GM19324 (cell line): ENCODE results near the gene NPBWR2.

Source experiments
- ATAC-seq: cut with Tn5 transposase; IDR thresholded peaks from one replicate; pipeline ENCODE4 v1.9.1; 2021; ENCODE audit warnings: mild to moderate bottlenecking, moderate library complexity; ENCODE audit not compliant: unreplicated experiment, low FRiP score

The NPBWR2 gene

DNA sequence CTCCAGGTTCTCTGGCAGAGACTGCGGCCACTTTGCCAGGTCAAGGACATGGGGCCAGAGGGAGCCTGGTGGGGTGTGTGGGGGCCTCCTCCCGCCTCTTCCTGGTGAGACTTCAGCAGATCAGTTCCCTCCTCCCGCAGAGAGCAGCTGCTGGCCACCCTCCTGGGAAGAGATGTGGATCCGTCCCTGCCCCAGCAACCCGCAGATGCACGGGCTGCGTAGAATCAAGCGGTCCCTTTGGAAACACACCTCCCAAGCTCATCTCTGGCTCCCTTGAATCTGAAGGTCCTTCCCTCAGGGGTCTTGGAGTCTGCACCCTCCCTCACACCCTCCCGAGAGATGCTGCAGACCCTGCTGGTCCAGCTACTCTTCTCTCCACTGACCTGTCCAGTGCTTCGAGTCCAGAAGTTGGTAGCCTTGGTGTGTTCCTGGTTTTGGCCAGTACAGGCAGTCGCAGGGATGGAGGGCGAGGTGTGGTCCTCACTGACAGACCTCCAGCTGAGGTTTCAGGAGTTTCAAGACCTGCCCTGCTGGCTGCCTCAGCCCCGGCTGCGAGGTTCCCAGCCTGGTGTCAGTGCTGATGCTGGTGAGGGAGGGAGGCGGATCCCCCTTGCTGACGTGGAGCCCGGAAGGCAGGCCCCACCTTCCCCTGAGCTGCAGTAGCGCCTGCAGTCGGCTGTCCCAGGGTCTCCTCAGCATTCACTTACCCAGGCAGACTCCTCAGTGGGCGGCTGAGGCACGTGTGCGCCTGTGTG lies at the start of gene NPBWR2:
Gene NPBWR2 (minus strand): TSS at position 585 of the 755 bp plus-strand sequence. CDS start 734 bp downstream, outside the sequence.
- ATAC-seq, result no peak

GRCh38 chr20:64156136-64156885 lies 48.9 kb upstream of the NPBWR2 start:
- ATAC-seq, result no peak

DNA sequence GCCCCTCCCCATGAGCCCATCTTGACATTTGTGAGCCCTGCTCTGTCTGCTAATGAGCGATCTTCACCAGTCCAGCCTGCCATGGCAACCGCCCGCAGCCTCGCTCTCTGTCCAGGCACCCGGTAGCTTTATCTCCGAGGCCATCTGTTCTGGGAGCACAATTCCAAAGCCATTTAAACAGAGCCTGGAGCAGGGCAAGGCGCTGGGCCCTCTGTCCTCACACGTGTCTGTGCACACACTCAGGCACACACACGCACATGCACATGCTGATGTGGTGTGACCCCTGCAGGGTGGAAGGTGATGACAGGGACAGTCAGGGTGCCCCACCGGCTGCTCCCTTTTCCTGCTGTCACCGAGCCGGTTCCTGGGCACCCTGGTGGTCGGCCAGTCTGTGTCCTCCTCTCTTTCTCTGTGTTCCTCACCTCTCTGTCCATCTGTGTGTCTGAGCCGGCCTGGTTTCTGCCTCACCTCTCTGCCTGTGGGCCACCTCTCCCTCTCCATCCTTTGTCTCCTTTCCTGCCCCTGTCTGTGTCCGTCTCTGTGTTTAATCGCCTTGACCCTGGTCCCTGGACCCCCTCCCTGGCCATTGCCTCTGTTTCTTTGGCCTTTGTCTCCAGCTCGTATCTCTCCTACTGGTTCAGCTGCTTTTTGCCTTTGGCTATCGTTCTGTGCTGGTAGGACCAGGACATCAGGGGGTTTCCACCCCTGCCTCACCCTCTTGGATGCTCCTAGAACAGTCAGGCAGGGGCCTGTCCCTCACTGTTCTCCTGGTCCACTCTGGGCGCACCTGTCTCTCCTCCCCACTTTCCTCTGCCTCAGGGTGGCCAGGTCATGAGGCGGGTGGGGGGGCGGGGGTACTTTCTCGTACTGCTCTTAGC lies 48.1 kb upstream of the NPBWR2 start:
- ATAC-seq, result no peak

DNA sequence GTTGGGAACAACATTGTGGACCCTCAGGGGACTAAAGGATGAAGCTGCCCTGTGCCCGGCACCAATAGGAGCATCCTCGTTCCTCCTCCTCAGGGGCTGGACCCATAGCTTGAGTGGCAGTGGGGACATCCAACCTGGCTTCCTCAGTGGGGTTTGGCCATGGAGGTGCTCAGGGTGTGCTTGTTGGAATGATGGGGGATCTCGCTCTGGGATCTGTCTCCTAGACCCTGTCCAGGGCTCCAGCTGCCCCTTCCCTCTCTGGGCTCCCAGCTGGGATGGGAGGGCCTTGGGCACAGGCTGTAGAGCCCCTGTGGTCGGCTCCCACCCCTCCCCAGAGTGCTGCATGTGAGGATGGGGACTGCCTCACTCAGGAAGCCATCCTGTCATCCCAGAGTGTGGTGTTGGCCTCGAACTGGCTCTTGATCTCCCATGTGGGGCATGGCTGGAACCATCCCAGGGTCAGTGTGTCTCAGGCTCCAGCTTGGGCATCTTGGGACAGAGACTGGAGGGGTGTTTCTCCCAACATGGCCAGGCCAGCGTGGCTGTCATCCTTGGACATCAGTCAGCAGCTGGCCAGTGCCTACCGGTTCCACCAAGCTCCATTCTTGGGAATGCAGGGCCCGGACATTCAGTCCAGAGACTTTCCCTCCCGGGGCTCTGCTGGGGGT lies 47.4 kb upstream of the NPBWR2 start:
- no peak for ATAC-seq

DNA sequence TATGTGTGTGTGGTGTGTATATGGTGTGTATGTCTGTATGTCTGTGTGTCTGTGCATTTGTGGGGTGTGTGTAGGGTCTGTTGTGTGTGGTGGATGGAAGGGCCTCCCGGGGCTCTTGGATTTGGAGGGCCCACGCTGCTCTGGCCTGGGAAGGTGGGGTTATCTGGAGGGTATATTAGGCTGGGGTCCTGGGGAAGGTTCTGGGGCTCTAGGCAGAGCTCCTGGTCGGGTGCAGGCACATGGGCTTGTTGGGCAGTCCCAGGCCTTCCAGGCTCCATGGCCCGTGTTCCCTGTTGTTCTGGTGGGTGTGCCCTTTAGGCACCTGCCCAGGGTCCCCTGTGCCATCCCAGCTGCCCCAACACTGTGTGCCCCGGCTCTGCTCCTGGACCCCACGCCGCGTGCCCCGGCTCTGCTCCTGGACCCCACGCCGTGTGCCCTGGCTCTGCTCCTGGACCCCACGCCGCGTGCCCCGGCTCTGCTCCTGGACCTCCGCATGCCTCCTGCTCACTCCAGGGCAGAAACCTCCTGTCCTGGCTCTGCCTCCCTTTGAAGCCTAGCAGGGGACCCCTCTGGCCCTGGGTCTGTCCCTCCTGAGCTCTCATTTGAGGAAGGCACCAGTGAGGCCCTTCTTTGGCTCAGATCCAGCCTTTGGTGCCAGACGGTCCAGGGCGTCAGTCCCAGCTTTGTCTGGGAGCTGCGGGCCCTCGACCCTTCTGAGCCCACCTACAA lies 46.7 kb upstream of the NPBWR2 start:
- ATAC-seq, result no peak

DNA sequence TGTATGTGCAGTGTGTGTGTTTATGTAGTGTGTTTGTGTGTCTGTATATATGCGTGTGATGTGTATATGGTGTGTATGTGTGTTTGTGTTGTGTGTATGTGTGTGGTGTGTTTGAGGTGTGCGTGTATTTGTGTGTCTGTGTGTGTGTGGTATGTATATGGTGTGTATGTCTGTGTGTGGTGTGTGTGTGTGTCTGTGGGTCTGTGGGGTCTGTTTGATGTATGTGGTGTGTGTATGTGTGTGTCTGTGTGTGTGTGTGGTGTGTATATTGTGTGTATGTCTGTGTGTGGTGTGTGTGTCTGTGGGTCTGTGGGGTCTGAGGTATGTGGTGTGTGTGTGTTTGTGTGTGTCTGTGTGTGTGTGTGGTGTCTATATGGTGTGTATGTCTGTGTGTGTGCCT lies 46.0 kb upstream of the NPBWR2 start:
- ATAC-seq, result no peak

- ATAC-seq, result no peak
Observed at GRCh38 chr20:64152906-64153305, 45.5 kb upstream of the NPBWR2 start.

DNA sequence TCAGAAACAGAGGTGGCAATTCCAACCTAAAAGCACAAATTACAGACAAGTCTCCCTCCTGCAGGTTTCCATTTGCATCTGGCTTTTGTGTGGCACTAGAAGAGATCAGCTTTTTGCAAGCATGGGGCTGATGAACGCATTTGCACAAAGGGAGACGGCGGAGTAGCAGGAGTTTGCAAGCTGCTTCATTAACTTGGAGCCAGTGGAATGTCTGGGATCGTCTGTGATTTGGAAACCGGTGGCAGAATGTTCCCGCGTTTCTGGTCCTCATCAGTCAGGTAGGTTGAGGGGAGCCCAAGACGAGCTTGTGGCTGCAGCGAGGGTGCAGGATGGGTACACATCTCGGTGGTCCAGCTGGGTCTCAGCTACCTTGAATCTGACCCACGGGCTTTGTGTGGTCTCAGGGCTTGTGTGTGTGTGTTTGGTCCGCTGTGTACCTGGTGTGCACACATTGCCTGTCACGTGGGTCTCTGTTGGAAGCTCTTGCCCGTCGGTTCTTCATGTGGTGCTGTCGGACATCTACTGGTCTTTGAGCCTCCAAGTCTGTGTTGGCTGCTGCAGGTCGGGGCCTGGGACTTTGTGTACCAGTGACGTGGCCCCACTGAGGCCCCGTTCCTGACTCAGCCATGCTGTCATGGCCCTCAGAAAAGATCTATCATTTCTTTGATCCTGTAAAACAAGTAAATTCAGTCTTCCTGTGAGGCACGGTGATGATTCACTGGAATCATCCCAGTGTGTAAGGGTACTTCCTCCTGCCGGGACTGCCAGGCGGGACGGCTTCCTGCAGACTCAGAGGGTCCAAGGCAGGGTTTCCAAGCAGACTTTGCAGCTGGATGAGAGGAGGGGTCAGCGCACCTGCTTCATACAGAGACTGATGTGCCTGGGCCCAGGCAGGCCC lies 44.5 kb upstream of the NPBWR2 start:
- ATAC-seq, result no peak

DNA sequence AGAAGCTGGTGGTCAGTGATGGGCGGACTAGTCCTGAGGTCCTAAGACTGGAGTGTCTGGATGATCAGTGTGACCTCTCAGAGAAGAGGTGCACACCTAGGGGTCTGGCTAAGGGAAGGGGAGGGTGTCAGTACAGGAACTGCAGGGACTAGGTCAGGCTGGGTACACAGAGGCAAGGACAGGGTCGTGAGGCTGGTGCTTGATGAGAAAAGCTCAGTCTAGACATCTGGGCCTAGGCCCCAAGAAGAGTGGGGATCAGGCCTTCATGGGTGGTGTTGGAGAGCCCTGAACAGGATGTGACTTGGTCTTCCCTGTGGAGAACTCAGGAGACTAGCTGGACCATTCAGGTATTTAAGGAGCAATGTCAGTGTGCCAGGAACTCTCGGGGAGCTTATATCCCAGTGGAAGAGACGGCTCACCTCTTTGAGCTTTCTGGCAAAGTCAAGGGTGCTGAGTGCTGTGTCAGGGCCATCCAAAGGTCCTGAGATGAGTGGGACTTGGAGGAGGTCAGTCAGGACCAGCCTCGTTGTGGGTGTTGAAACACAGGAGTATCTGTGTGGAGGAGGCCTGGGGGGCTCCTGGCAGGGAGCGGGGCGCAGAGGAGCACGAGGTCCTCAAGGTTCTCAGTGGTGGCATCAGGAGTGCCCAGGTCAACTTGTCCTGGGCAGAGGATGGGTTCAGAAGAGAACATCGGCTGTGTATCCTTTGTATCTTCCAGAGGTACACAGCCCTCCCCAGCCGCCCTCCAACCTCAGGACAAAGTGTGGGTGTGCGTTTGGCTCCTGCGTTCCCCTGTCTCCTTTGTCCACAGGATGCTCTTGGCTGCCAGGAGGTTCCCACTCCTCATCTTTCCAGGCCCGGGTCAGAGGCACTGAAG lies 43.6 kb upstream of the NPBWR2 start:
- ATAC-seq, result no peak

GRCh38 chr20:64149809-64150560 lies 42.6 kb upstream of the NPBWR2 start:
- no peak for ATAC-seq

DNA sequence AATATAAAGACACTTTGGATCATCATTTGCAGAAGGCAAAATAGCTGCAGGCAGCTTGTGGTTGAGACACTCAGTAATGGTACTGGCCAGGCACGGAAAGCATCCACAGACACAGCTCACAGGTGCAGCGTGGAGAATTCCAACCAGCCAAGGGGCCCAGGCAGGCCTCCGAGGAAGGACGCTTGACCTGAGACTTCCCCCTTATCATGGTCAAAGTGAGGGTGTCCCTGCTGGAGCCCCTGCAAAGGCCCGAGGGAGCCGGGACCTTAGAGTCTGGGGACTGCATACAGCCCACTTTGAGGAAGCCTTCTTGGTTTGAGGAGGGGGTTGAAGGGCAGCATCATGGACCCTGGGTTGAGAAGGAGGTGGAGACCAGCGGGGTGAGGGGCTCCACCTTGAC lies 41.8 kb upstream of the NPBWR2 start:
- ATAC-seq, result no peak

DNA sequence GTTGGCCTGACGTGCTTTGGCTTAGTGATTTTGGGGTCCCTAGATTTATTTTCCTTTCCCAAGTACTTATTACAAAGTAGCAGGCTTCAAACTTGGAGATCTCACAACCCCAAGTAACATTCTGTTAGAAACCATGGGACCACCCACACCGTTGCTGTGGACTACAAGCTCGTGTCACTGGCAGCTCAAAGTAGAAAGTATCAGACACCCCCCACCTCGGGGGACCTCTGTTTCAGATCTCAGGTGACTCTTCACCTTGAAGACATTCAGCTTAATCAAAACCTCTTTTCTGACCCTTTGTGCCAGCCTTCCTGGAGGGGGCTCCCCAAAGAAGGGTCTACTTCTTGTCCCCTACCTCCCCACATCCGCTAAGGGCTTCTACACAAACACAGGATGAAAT lies 41.2 kb upstream of the NPBWR2 start:
- no peak for ATAC-seq

- no peak for ATAC-seq
Observed at GRCh38 chr20:64146936-64147477, 39.6 kb upstream of the NPBWR2 start.

GRCh38 chr20:64146301-64146935 lies 39.1 kb upstream of the NPBWR2 start:
- no peak for ATAC-seq

DNA sequence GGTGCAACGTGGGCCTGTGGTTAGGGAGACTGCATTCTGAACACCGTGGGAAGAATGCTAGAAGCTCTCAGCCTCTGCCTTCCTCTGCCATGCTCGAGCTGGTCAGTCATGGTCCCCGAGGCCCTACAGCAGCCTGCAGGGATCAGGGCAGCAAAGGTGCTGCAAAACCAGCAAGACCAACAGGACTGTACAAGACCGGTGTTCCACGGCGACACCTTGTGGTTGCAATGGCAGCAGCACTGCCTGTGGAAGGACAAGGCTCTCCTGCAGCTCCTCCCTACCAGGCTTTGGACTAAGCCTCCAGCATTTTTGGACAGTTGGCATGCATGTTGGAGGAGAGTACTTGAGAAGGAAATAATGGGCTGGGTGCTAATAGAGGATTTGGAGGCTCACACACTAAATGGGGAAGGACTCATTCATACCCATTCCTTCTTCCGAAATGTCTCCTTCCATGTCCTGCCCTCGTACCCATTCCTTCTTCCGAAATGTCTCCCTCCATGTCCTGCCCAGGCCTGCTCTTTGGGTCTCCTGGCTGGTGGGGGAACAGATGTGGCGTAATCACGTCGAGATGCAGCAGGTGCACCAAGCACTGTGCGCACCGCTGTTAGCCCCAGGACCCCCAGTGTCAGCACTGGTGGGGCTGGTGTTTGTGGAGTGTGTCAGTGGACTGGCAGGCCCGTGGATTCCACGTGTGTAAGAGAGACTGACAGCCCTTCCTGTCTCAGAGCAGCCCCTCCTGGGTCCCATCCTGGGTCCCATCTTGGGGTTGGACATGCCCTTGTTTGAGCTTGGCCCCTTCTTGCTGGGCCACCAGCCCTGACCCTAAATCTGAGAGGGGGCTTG lies 38.3 kb upstream of the NPBWR2 start:
- no peak for ATAC-seq
